Mucosa of descending colon (tissue), 3 donors: ENCODE measurements around the gene CD99L2. TPM values are rescaled to one million over a fixed set of nuclear protein-coding genes. Genes with fewer than 3 reads are reported as not detected.
"Not testable (repeated sequence)": the region's sequence is repeated elsewhere in the genome, so short reads cannot be mapped to it uniquely, and the experiment has no call there.

ENCODE experiments used
- ATAC-seq: fragments of 200-7000 bp; cut with Tn5 transposase; one replicate; pipeline ENCODE4 v1.9.1; 2020; ENCODE audit warnings: mild to moderate bottlenecking, moderate library complexity
- DNase-seq, 3 donors: peaks; one replicate each; pipeline ENCODE4 v3.0.0-alpha.2; 2020
- H3K36me3 ChIP-seq: fragments of 200-600 bp; one replicate; pipeline ENCODE4 v1.8.0; 2021; ENCODE audit warnings: low read depth, mild to moderate bottlenecking
- H3K4me1 ChIP-seq: fragments of 200-600 bp; one replicate; pipeline ENCODE4 v1.8.0; 2021; ENCODE audit warnings: low read depth, mild to moderate bottlenecking
- H3K4me3 ChIP-seq: fragments of 200-600 bp; one replicate; pipeline ENCODE4 v1.8.0; 2021; ENCODE audit warnings: mild to moderate bottlenecking
- H3K9me3 ChIP-seq: fragments of 200-600 bp; one replicate; pipeline ENCODE4 v1.8.0; 2021; ENCODE audit warnings: mild to moderate bottlenecking
- CTCF ChIP-seq: fragments of 200-600 bp; IDR thresholded peaks from one replicate; pipeline ENCODE4 v1.8.0; 2022; ENCODE audit warnings: antibody characterized with exemption, mild to moderate bottlenecking
- intact Hi-C, 2 donors: fragments of 100-400 bp; cut with DNase I in 1 of 2; cut with micrococcal nuclease in 1 of 2; formaldehyde crosslinking; loops; one replicate each; pipeline versions ENCODE4 v1.11.0 to v1.11.1; 2022; cut with DNase I, micrococcal nuclease
- total RNA-seq, 3 donors: library from RNA; stranded (reverse); fragmentation: NEBNext Ultra II Directional in 2 of 3; extraction: Animal tissue kit (Norgen Biotek cat#: 25700) in 2 of 3; gene quantifications; one replicate each; pipeline versions ENCODE4 v1.2.1 to v1.2.4, GENCODE V29; 2021 to 2023
- donor health status: DM: no; HTN: no; CAD: no; lungs with moderate emphysema.
- donor health status: DM: no; HTN: no; CAD: no.
- donor health status: DM: no; HTN: yes; CAD: no.

Gene CD99L2
- total RNA-seq, 3 donors from 2014 or later, result 12.3 to 48.0 (median 15.6) TPM

- no peaks in the 10 kb centered on the region for H3K9me3 ChIP-seq
- no peaks in the 10 kb centered on the region for H3K36me3 ChIP-seq
- no peak for DNase-seq
- TF ChIP-seq CTCF, result no peak
- no peaks in the 10 kb centered on the region for H3K4me1 ChIP-seq
- H3K4me3 ChIP-seq, result no peak overlapping the region
- ATAC-seq, result no peak
- intact Hi-C loops, result no loop called here
Measured at GRCh38 chrX:150834695-150835094, 63.8 kb downstream of the CD99L2 start.

- ATAC-seq, result no peak
- H3K4me1 ChIP-seq, result no peaks in the 10 kb centered on the region
- H3K4me3 ChIP-seq, result no peak overlapping the region
- TF ChIP-seq CTCF, result no peak
- no peaks in the 10 kb centered on the region for H3K9me3 ChIP-seq
- DNase-seq, result no peak
- no peaks in the 10 kb centered on the region for H3K36me3 ChIP-seq
- intact Hi-C loops, result no loop called here
Measured at GRCh38 chrX:150833454-150834056, 64.9 kb downstream of the CD99L2 start.

- no peak for DNase-seq
- no peak for TF ChIP-seq CTCF
- H3K4me3 ChIP-seq, result no peak overlapping the region
- no peaks in the 10 kb centered on the region for H3K4me1 ChIP-seq
- intact Hi-C loops, result no loop called here
- no peaks in the 10 kb centered on the region for H3K36me3 ChIP-seq
- no peak for ATAC-seq
- H3K9me3 ChIP-seq, result no peaks in the 10 kb centered on the region
Measured at GRCh38 chrX:150831863-150832262, 66.6 kb downstream of the CD99L2 start.

GRCh38 chrX:150828785-150829184 is 69.7 kb downstream of the CD99L2 start:
- H3K4me1 ChIP-seq, result no peaks in the 10 kb centered on the region
- ATAC-seq (no peak), DNase-seq (no peak)
- H3K9me3 ChIP-seq, result no peaks in the 10 kb centered on the region
- TF ChIP-seq CTCF, result no peak
- H3K36me3 ChIP-seq, result no peaks in the 10 kb centered on the region
- no peak overlapping the region for H3K4me3 ChIP-seq
- intact Hi-C loops, result no loop called here

- H3K9me3 ChIP-seq, DNase-seq, H3K4me1 ChIP-seq, H3K4me3 ChIP-seq, H3K36me3 ChIP-seq, ATAC-seq, intact Hi-C loops: not testable (repeated sequence)
Measured at GRCh38 chrX:150824352-150824751, 74.1 kb downstream of the CD99L2 start.

- H3K4me3 ChIP-seq, H3K9me3 ChIP-seq, DNase-seq, ATAC-seq, H3K4me1 ChIP-seq, H3K36me3 ChIP-seq, intact Hi-C loops: not testable (repeated sequence)
Measured at GRCh38 chrX:150823826-150824225, 74.6 kb downstream of the CD99L2 start.

GRCh38 chrX:150821971-150822370 is 76.5 kb downstream of the CD99L2 start:
- ATAC-seq, result no peak
- Histone ChIP-seq H3K4me3 (no peak overlapping the region), H3K4me1 (no peaks in the 10 kb centered on the region), H3K36me3 (no peaks in the 10 kb centered on the region), H3K9me3 (no peaks in the 10 kb centered on the region)
- intact Hi-C loops, result no loop called here
- no peak for DNase-seq
- no peak for TF ChIP-seq CTCF
